ENCODE measurements around the gene BMP4.

BMP4 gene

DNA sequence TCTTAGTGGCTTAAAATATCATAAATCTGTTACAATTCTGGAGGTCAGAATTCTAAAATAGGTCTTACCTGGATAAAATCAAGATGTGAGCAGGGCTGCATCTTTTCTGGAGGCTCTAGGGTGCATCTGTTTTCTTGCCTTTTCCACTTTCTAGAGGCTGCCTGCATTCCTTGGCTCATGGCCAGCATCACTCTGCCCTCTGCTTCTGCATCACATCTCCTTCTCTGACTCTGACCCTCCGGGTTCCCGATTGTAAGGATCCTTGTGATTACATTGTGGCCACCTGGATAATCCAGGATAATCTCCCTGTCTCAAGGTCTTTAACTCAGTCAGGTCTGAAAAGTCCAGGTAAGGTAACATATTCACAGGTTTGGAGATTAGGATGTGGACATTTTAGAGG, 11.0 kb upstream of the BMP4 start:
- no peak for DNase-seq

DNA sequence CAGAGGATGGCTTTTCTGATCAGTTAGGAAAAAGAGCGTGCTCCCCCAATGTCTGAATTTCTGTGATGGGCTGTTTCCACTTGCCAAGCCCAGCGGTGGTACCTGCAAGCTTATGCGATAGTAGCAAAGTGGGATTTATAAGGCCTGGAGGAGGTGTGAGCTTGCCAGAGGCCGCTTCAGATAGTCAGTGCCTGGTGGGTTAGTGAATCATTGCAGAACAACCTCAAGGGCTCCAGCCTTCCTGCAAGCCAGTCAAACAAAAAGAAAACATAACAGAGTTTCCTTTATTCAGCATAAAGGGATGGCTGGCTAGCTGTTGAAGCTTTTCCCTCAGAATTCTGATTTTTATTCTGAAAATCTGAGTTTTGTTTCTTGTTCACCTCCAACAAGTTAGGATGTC, 7.6 kb upstream of the BMP4 start:
- DNase-seq, result no peak

- DNase-seq, result peak; percentile 72
Measured at GRCh38 chr14:53963320-53964227, 6.9 kb upstream of the BMP4 start.

DNA sequence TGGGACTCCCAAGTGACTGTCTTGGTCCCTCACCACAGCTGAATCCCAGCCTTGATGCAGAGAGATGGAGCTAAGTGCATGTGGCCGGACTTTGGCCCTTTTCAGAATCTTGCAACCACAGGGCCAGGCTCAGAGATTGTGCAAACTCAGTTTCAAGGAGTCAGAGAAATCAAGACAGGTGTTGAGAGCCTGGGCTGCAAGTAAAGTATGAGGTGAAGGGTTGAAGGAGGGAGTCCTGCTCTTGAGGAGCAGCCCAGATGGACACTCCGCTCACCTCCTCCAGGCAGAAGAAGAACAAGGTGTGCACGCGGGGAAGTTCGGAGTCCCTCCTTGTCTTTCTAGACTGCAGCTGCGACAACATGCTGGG, 6.3 kb upstream of the BMP4 start:
- DNase-seq, result no peak

GRCh38 chr14:53958628-53959027, 2.0 kb upstream of the BMP4 start:
- DNase-seq, result no peak

DNA sequence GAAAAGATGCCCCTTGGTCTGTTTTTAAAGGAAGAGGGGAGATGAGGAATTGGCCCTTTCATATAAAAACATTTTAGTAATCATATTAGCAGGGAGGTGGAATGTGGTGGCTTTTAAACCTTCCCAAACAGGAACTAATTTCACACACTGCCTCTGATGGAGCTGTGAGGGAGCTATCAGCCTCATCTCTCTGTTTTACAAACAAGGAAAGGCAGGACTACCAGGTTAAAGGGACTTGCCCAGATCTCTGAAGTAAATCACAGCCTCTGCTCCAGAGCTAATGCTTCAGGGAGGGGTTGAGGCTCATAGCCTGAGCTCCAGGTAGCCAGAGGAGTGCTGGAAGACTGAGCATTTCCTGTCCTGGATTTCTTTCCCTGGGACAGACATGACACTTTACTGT, 1.1 kb upstream of the BMP4 start:
- peak; percentile 19 for DNase-seq

DNA sequence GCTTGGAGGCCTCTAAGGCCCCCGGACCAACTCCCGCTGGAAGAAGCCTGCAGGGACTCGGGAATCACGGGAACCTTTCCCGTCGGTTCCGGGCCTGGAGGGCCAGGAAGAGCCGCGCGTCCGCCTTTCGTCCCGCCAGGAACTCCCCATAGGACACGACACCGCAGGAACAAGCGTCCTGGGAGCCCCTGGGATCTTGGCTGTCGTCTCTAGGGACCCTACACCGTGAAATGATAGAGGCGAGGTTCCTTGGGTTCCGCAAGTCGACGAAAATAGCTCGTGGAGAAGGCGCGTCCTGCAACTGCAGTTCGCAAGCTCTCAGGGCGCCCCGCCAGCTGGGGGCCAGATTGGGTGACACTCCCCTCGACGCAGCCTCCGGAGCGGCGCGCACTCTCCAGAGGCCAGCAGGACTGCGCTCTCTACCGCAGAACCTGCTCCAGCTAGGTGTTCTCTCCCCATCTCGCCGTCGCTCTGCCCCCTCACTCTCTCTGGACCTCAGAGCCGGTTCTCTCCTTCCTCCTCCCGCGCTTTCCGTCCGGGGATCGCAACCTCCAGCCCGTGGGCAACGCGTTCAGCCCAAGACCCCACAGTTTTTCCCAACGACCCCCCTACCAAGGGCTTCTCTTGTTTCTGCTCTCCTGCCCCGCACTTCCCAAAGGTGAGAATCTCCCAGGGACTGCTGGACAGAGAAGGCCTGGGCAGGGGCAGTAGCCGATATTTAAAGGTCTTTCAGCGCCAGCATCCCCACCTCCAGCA, 776 bp downstream of the BMP4 start:
- peak; percentile 78 for DNase-seq

DNA sequence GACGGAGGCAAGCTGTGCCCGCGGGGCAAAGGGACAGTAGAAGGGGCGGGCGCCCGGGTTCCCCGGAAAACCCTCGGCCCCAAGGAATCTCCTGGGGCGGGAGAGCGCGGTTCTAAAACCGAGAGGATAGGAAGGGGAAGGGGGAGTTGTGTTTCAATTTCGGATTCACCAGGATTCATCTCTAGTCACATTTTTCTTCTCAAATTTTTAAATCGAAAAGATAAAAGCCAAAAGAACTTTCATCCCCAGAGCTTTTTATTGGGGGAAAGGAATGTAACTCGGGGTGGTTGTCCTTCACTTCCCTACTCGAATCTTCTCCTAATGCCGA, 1.4 kb downstream of the BMP4 start:
- DNase-seq, result no peak

DNA sequence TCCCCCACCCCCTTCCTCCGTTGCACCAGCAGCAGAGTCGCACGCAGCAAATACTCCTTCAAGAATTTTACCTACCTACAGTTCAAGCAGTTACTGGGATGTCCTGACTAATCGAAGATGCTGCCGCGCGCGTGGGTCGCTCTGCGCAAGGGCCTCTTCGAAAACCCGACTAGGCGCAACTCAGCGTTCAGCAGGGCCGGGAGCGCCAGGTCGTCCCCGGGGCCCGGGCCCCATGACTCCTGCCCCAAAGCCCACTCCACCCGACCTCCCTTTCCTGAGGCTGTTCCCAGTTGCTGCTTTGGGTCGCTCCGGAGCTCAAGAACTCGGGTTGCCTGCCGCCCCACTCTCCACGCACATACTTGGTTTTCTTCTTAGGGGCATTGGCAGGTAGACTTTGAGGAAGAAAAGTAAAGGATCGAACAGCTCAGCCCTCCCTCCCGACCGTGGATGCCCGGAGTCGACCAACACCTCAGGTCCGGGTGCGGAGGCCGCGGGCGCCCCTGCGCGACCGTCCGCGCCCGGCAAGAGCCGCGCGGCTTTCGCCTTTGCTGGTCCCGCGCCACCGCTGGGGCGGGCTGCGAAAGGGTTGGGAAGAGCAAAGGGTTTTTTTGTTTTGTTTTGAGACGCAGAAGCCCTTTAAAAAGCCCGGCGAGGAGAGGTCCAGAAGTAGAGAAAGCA, 1.9 kb downstream of the BMP4 start:
- peak; percentile 80 for DNase-seq

DNA sequence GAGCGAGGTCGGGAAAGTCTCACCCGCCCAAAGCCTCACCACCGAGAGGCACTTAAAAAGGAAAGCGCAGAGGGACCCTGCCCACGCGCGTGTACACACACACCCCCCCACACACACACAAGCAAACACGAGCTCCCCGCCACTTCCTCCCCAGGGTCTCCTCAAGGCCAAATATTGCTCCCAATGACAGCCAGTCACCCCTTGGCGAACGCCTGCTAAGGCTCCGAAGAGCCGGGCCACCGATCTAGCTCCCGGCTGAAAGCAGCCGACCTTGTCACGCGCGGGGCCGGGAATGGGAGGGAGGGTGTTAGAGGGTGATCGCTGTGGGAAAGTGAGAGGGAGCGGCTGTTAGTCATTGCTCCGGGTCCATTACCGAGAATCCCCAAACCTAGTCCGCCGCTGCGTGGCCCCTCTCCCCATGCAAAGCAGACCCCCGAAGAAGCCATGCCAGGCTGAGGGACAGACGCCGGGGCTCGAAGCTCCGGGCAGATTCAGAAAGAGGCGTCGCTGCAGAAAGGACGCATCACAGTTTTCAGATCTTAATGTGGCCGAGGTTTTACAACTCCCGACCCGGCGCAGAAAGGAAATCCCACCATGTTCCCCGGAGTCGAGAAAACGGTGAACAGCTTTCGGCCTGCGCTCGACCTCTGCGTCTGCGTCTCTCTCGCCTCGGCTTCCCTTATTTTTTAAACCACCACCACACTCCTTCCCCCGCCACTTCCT, 2.6 kb downstream of the BMP4 start:
- peak; percentile 94 for DNase-seq

DNA sequence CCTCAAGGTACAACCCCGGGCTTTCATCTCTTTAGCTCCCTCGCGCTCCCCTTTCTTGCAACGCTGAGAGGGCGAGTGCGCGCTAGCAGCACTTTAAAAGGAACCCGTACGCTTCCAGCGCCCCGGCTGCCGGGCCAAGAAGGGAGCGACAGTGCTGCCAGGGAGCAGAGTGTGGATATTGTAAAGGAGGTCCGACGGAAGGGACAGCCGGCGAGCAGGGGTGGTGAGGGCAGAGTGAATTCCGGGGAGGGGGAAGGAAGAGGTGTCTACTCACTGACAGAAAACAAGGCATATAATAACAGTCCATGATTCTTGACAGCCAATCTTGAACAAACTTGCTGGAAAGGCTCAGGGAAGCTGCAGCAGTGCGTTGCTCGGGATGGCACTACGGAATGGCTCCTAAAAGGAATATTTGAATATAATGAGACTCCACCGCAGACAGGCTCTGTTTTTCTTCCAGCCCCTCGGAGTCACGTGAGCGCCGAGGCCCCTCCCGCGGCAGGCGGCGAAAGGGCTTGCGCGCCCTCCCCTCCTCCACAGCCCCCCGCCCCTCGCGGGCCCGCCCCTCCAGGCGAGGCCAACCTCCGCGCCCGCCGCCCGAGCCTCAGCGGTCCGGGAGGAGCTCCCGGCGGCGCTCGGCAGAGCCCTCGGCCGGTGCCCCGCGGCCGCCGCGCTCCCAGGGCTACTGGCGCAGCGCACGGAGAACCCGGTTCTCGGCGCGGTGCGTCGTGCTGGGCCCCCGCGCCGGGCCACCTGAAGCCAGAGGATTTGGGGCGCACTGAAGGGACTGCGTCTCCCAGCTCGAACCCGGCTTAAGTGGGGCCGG, 3.4 kb downstream of the BMP4 start:
- peak; percentile 82 for DNase-seq

GRCh38 chr14:53952533-53952932, 4.1 kb downstream of the BMP4 start:
- DNase-seq, result no peak

GRCh38 chr14:53951627-53952303, 4.9 kb downstream of the BMP4 start:
- DNase-seq, result peak; percentile 77

- DNase-seq, result no peak
Measured at GRCh38 chr14:53951243-53951626, 5.4 kb downstream of the BMP4 start.

DNA sequence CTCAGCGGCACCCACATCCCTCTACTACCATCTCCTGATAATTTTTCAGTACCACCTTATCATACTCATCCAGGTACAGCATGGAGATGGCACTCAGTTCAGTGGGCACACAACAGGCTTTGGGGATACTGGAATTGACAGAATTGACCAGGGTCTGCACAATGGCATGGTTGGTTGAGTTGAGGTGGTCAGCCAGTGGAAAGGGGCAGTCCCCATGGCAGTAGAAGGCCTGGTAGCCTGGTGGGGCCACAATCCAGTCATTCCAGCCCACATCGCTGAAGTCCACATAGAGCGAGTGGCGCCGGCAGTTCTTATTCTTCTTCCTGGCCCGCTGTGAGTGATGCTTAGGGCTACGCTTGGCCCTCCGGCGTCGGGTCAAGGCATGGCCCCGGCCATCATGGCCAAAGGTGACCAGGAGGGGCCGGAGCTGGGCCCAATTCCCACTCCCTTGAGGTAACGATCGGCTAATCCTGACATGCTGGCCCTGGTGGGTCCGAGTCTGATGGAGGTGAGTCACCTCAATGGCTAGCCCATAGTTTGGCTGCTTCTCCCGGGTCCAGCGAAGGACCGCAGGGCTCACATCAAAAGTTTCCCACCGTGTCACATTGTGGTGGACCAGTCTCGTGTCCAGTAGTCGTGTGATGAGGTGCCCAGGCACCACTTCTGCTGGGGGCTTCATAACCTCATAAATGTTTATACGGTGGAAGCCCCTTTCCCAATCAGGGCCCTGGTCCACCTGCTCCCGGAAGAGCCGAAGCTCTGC, 6.4 kb downstream of the BMP4 start:
- no peak for DNase-seq

DNA sequence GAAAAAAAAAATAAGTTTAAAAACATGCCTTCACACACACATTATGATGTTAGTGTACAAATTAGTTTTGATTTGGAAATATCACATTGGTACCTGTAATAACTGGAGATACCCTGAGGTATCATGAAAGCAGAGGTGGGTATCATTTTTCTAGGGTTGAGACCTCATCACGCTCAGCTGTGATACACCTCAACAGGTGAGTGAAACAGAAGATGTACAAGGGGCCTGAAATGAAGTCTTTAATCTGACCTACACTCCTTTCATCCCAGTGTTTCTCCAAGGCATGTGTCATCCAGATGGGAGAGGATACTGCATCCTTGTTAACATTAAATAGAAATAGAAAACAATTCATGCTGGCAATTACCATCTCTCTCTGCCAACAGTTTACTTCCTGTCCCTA, 7.4 kb downstream of the BMP4 start:
- no peak for DNase-seq

GRCh38 chr14:53948205-53948884, 8.3 kb downstream of the BMP4 start:
- no peak for DNase-seq

DNA sequence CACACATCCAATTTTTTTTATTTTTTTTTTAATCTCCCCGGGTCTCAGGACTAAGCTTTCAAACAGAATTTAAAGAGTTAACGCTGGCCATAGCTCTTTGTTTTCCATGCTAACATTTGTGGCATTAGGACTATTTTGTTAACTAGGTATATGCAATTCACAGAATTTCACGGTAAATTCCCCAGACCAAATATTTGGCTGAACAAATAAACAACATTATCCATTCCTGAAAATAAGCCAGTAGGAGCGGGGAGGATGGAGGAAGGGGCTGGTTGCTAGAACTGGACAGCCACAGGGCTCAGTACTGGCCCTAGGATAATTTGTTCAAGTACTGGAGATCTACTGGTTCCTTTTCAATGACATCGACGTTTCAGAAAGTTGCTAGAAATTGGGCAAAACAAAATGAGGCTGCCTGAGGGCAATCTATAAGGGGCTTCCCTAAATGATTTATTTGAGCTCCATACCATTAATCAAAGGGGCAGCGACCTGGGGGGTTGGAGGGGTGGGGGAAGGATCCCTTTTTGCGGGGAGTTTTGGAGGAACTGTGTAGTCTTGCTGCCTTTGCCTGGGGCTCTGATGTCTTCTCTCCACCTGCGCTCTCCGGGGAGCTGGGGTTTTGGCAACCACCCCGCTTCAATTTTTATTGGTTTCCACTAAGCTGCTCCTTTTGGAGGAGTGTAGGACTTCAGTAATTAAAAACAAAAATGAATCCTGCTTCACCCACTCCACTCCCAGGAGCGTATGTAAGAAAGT, 9.0 kb downstream of the BMP4 start:
- no peak for DNase-seq

DNA sequence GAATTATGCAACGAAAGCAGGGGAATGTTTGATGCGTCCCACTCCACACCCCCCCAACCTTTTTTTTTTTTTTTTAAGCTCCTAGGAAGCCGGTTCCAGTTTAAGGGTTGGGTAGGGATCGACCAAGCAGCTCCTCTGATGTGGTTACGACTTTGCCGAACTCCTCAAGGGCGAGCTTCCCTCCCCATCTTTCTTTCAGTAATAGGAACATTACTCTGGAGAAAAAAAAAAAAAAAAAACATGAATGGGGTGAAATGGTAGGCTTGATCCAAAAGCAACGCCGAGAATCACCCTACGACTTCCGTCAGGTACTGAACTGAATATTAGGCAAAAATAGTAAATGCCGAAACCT, 9.6 kb downstream of the BMP4 start:
- no peak for DNase-seq
